T47D (cell line): ENCODE measurements around the gene MAMSTR.
A peak's percentile ranks its signal among the peaks of the same experiment; 100 is the strongest.

Experiments
- DNase-seq, 2 experiments: peaks; one replicate each; pipeline versions ENCODE4 v3.0.0 to v3.0.0-alpha.2; 2011 to 2012; ENCODE audit warnings: low read depth in 1 of 2, low spot score in 1 of 2
- JUND ChIP-seq: IDR thresholded peaks from 2 replicates; pipeline ENCODE4 v1.6.1; 2012; ENCODE audit warnings: low read depth
- in situ Hi-C: cut with HindIII; loops from 2 replicates; pipeline ENCODE4 v1.10.0; 2016; ENCODE audit warnings: low sequenced_read_pairs, low pct_unique_long_range_greater_than_20kb

Gene MAMSTR

GRCh38 chr19:48671446-48671995 is 48.0 kb downstream of the MAMSTR start:
- in situ Hi-C loops, result no loop called here
- no peak for TF ChIP-seq JUND
- no peak for DNase-seq

DNA sequence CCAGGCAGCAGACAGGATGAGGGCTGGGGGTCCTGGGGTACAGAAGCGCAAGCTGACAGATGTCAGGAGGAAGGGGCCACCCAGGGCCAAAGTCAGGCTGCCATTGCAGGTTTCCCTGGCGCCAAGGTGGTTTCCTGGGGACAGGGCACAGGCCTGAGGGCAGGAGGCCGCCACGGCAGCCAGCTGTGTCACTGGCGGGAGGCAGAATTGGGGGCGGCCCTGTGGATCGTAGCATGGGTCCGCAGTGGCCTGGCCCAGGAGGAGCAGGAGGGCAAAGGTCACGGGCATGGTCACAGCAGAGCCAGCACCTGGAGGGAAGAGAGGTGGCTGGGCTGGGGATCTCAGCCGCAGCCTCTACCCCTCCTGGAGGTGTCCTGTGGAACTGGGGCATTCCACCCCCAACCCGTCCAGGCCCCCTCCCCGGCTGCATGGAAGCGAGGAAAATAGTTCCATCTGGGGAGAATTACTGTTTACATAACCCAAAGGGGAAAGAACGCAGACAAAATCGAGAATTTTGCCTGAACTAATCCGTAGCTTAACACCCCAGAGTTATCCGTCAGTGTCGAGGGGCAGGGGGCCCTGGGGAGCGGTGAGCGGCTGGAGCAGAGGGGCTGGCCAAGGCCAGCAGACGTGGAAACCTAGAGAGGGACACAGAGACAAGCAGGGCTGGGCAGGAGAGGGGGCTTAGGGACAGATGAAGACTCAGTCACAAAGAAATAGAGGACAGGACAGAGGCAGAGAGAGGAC is 48.7 kb downstream of the MAMSTR start:
- DNase-seq, result no peak
- TF ChIP-seq JUND, result no peak
- in situ Hi-C loops, result no loop called here

DNA sequence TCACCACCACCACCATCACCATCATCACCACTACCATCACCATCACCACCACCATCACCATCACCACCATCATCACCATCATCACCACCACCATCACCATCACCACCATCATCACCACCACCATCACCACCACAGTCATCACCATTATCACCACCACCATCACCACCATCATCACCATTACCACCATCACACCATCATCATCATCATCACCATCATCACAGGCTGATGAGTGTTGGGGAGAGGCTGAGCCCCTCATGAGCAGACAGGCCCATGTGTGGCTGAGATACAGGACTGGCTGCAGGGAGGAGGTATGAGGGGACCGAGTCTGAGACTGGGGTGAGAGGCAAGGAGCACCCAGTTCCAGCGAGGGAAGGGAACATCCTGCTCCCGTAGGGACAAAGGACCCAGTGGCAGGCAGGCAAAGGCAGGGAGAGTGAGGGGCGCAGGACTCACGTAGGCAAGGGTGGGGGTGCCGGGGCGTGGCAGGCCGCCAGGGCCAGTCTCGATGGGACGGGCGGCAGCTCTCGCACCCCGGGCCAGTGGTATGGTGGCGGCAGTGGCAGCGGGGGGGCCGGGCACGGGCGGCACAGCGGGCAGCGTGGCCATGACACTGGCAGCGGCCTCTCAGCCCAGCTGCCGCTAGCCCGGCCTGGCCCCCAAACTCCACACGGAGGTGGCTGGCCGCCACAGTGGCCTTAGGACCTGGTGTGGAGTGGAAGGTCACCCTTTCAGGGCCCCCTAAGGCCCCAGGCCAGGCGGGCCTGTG is 49.4 kb downstream of the MAMSTR start:
- in situ Hi-C loops, result no loop called here
- DNase-seq, result no peak
- TF ChIP-seq JUND, result no peak

- in situ Hi-C loops, result no loop called here
- TF ChIP-seq JUND, result no peak
- no peak for DNase-seq
Observed at GRCh38 chr19:48668761-48669160, 50.8 kb downstream of the MAMSTR start.

DNA sequence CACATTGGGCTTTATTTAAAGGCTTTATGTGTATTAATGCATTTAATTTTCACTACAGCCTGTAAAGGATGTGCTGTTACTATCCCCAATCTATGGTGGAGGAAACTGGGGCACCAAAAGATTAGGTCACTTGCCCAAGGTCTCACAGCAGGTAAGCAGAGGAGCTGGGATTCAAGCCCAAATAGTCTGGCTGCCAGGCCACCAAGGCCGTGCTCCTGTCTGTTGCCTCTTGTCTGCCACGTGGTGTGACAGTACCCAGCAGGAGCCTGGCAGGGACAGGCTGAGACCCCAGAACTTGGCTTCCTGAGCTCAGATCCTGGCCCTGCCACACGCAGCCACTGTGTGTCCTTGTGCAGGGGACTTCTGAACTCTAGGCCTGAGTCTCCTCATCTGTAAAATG is 51.2 kb downstream of the MAMSTR start:
- DNase-seq, result no peak
- TF ChIP-seq JUND, result no peak
- in situ Hi-C loops, result no loop called here

- in situ Hi-C loops, result no loop called here
- DNase-seq, result peak; percentile 43
- no peak for TF ChIP-seq JUND
Observed at GRCh38 chr19:48665786-48666185, 53.7 kb downstream of the MAMSTR start.

- no peak for DNase-seq
- in situ Hi-C loops, result no loop called here
- no peak for TF ChIP-seq JUND
Observed at GRCh38 chr19:48664476-48664875, 55.0 kb downstream of the MAMSTR start.

- DNase-seq, result no peak
- in situ Hi-C loops, result no loop called here
- TF ChIP-seq JUND, result no peak
Observed at GRCh38 chr19:48663667-48664066, 55.9 kb downstream of the MAMSTR start.
